A673 (cell line): ENCODE data around the gene PAQR4.

Source experiments
- CTCF ChIP-seq: fragments of 300-800, 200-600 bp; sonication (generic); conservative IDR thresholded peaks from 2 replicates; pipeline ENCODE4 v1.5.1; 2017; ENCODE audit warnings: low read depth, mild to moderate bottlenecking, antibody characterized with exemption, low read length, moderate library complexity, mixed read lengths
- EZH2 ChIP-seq: fragments of 200-600 bp; sonication (generic); IDR thresholded peaks from 2 replicates; pipeline ENCODE4 v1.6.1; 2017; ENCODE audit warnings: borderline replicate concordance, low read depth, mild to moderate bottlenecking, mixed read lengths, antibody characterized with exemption, low read length; ENCODE audit not compliant: poor library complexity, severe bottlenecking

DNA sequence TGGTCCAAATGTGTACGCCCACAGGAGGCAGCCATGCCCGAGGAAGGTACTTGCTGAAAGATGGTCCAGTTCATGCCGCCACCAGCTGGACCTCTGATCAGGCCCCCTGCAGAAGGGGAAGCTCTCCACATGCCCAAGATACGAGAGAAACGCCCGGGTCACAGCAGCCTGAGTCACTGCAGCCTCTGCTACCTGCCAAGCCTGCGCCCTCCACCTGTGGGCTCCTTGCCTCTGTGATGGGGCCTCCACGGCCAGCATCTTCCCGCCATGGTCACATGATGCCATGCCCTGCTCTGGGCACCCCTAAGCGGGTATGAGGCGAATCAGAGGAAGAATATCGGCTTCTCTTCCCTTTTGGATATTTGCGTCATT is 18.8 kb upstream of the PAQR4 start:
- TF ChIP-seq CTCF, result no peak
- no peak for TF ChIP-seq EZH2
